ENCODE data around the gene KRT14.

- TF ChIP-seq POLR2A (IDR thresholded peaks at IDR 0.05; ENCODE audit: low read depth, low read length) (no peak), CTCF (conservative IDR thresholded peaks at IDR 0.05; ENCODE audit: low read depth, low read length) (no peak), MAFK (IDR thresholded peaks at IDR 0.05; ENCODE audit: low read depth, low read length) (no peak), RAD21 (IDR thresholded peaks at IDR 0.05; ENCODE audit: low read length) (no peak), SMC3 (IDR thresholded peaks at IDR 0.05; ENCODE audit: low read depth, low read length) (no peak), USF2 (IDR thresholded peaks at IDR 0.05; ENCODE audit: low read depth, low read length) (no peak)
These were observed 51.7 kb downstream of the KRT14 start for GRCh38 chr17:41534899-41535546.

Measured in IMR-90 (cell line).